Bladder microvascular endothelial cell (primary cell): Measurements from ENCODE around the gene PRDM7. TPM values are rescaled to one million over a fixed set of nuclear protein-coding genes. Genes with fewer than 3 reads are reported as not detected.

Experiments used
- total RNA-seq: library from RNA; depleted of rRNA; stranded (reverse); fragments of >200 nt; gene quantifications from 2 replicates; pipeline ENCODE4 v1.2.3, GENCODE V29; 2014

PRDM7 gene
- not detected in 2 replicates for total RNA-seq

DNA sequence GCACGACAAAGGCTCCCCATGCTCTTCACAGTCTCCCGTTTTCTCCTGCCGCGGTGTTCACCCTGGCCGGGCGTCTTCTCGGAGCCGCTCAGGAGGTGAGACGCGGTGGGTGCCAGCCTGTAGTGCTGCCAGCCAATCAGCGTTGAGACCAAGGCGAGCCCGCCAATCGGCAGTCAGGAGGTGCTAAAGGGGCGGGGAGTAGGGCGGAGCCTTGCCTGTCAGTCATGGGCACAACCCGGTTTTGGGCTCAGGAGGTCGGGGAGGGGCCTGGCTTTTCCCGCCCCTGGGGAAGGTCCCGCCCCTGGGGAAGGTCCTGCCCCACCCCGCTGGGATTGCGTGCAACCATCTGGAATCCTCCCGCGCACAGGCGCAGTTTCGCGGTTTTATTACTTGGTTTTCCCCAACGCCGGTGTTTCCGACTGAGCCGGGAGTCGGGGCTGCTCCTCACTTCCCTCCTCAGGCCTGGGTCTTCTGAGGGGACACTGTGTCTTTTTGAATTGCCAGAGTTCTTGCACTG, at the start of gene PRDM7:
PRDM7 (minus strand) TSS at position 92 of the 517 bp plus-strand sequence. CDS start 1,421 bp downstream, outside the sequence.

GRCh38 chr16:90018652-90019542, 58.2 kb downstream of the PRDM7 start, which contains the start of gene DBNDD1:
DBNDD1 (minus strand) TSS chr16:90019456; CDS start chr16:90019341, 115 bp downstream.

Other genes with a start within 250 kb of the PRDM7 start
- gene SPIRE2, start 248.9 kb downstream of the PRDM7 start, total RNA-seq = 0.97 and 4.8 TPM in 2 replicates
- gene TCF25, start 203.7 kb downstream of the PRDM7 start, total RNA-seq = 136 and 197 TPM in 2 replicates
- gene MC1R, start 158.5 kb downstream of the PRDM7 start, total RNA-seq = 0.97 and 2.1 TPM in 2 replicates
- 137 and 173 TPM in 2 replicates for gene TUBB3, start 154.0 kb downstream of the PRDM7 start, total RNA-seq
- 84.3 and 106 TPM in 2 replicates for gene DEF8, start 128.6 kb downstream of the PRDM7 start, total RNA-seq
- 1.5 and 17.5 TPM in 2 replicates for gene DBNDD1, start 57.9 kb downstream of the PRDM7 start, total RNA-seq